Activated naive CD4-positive, alpha-beta T cell treated with anti-CD3 and anti-CD28 coated beads, Interleukin-2, amount 50 U/mL, for 72 hours (primary cell): ENCODE results near the gene CDH1. TPM values are rescaled to one million over a fixed set of nuclear protein-coding genes. Genes with fewer than 3 reads are reported as not detected.

Source experiments
- ATAC-seq, 2 donors: fragments of 150-1000 bp; cut with Tn5 transposase; 2 replicates each; pipeline ENCODE4 v1.10.0; 2021; ENCODE audit warnings: mild to moderate bottlenecking in 2 of 2, moderate library complexity in 2 of 2
- DNase-seq, 2 donors: peaks; one replicate each; pipeline ENCODE4 v3.0.0; 2021 to 2022; ENCODE audit warnings: low spot score in 2 of 2
- H3K27ac Mint-ChIP-seq, 2 donors: one replicate each; pipeline ENCODE4 v1.8.0; 2022; ENCODE audit warnings: mild to moderate bottlenecking in 2 of 2, mixed read lengths in 2 of 2
- H3K36me3 Mint-ChIP-seq, 2 donors: one replicate each; pipeline ENCODE4 v1.8.0; 2022; ENCODE audit warnings: mixed read lengths in 2 of 2
- H3K9me3 Mint-ChIP-seq, 2 donors: one replicate each; pipeline ENCODE4 v1.8.0; 2022; ENCODE audit warnings: mixed read lengths in 2 of 2
- total RNA-seq, 2 donors: library from RNA; stranded (reverse); gene quantifications; one replicate each; pipeline ENCODE4 v1.2.3, GENCODE V29; 2022

The CDH1 gene
- total RNA-seq, 2 donors from 2014 or later: 1.1 to 14.9 TPM

GRCh38 chr16:68746951-68747350, 9.9 kb downstream of the CDH1 start:
- Mint-ChIP-seq H3K27ac (no peak overlapping the region), H3K36me3 (peaks cover 0 to 6% of the 10 kb centered on the region in 2 donors), H3K9me3 (peaks cover 0 to 5% of the 10 kb centered on the region in 2 donors)
- DNase-seq (no peak), ATAC-seq (no peak)

GRCh38 chr16:68749432-68749831, 12.3 kb downstream of the CDH1 start:
- Mint-ChIP-seq H3K36me3 (peaks cover 0 to 12% of the 10 kb centered on the region in 2 donors), H3K27ac (no peak overlapping the region), H3K9me3 (peaks cover 0 to 5% of the 10 kb centered on the region in 2 donors)
- no peak for DNase-seq
- no peak for ATAC-seq

GRCh38 chr16:68750193-68750695, 13.2 kb downstream of the CDH1 start:
- H3K9me3 Mint-ChIP-seq: peaks cover 0 to 5% of the 10 kb centered on the region in 2 donors
- no peak for DNase-seq
- H3K27ac Mint-ChIP-seq: no peak overlapping the region
- no peak for ATAC-seq
- peaks cover 0 to 12% of the 10 kb centered on the region in 2 donors for H3K36me3 Mint-ChIP-seq

- DNase-seq (no peak), ATAC-seq (no peak)
- Mint-ChIP-seq H3K36me3 (peaks cover 0 to 12% of the 10 kb centered on the region in 2 donors), H3K27ac (peak overlapping the region in 1 of 2 donors; percentile 18), H3K9me3 (peaks cover 0 to 5% of the 10 kb centered on the region in 2 donors)
These were observed 14.1 kb downstream of the CDH1 start for GRCh38 chr16:68751160-68751559.

GRCh38 chr16:68752602-68753001, 15.5 kb downstream of the CDH1 start:
- peak; percentile 63 for DNase-seq
- Mint-ChIP-seq H3K9me3 (peaks cover 0 to 5% of the 10 kb centered on the region in 2 donors), H3K36me3 (peaks cover 0 to 12% of the 10 kb centered on the region in 2 donors), H3K27ac (peak overlapping the region; percentile 82 to 93)
- ATAC-seq: peak; percentile 57

- peaks cover 0 to 12% of the 10 kb centered on the region in 2 donors for H3K36me3 Mint-ChIP-seq
- ATAC-seq (no peak), DNase-seq (no peak)
- H3K9me3 Mint-ChIP-seq: peaks cover 0 to 5% of the 10 kb centered on the region in 2 donors
- peak overlapping the region; percentile 7 to 11 for H3K27ac Mint-ChIP-seq
These were observed 17.1 kb downstream of the CDH1 start for GRCh38 chr16:68754084-68754792.

GRCh38 chr16:68756239-68756915, 19.3 kb downstream of the CDH1 start:
- peak; percentile 81 to 83 for DNase-seq
- ATAC-seq: peak; percentile 81 to 83
- H3K36me3 Mint-ChIP-seq: peaks cover 0 to 6% of the 10 kb centered on the region in 2 donors
- no peaks in the 10 kb centered on the region for H3K9me3 Mint-ChIP-seq
- H3K27ac Mint-ChIP-seq: peak overlapping the region; percentile 100

GRCh38 chr16:68757625-68757935, 20.5 kb downstream of the CDH1 start:
- no peaks in the 10 kb centered on the region for H3K9me3 Mint-ChIP-seq
- H3K27ac Mint-ChIP-seq: peak overlapping the region; percentile 100
- ATAC-seq: no peak
- DNase-seq: no peak
- H3K36me3 Mint-ChIP-seq: peaks cover 0 to under 1% of the 10 kb centered on the region in 2 donors

- DNase-seq (no peak), ATAC-seq (no peak)
- Mint-ChIP-seq H3K9me3 (no peaks in the 10 kb centered on the region), H3K36me3 (no peaks in the 10 kb centered on the region), H3K27ac (peak overlapping the region in 1 of 2 donors; percentile 68)
These were observed 22.0 kb downstream of the CDH1 start for GRCh38 chr16:68759062-68759461.

- ATAC-seq (peak; percentile 42 to 71), DNase-seq (peak; percentile 59 to 77)
- Mint-ChIP-seq H3K27ac (peak overlapping the region; percentile 73 to 84), H3K9me3 (no peaks in the 10 kb centered on the region), H3K36me3 (no peaks in the 10 kb centered on the region)
These were observed 23.7 kb downstream of the CDH1 start for GRCh38 chr16:68760671-68761275.

GRCh38 chr16:68762996-68763756, 26.1 kb downstream of the CDH1 start:
- DNase-seq: no peak
- H3K27ac Mint-ChIP-seq: peak overlapping the region; percentile 36 to 72
- ATAC-seq: no peak
- no peaks in the 10 kb centered on the region for H3K9me3 Mint-ChIP-seq
- no peaks in the 10 kb centered on the region for H3K36me3 Mint-ChIP-seq

GRCh38 chr16:68764862-68765261, 27.8 kb downstream of the CDH1 start:
- DNase-seq (no peak), ATAC-seq (peak in 1 of 2 donors; percentile 29)

GRCh38 chr16:68767581-68767980, 30.5 kb downstream of the CDH1 start:
- DNase-seq (no peak), ATAC-seq (no peak)
- peaks cover 0 to 5% of the 10 kb centered on the region in 2 donors for H3K36me3 Mint-ChIP-seq
- no peaks in the 10 kb centered on the region for H3K9me3 Mint-ChIP-seq
- no peak overlapping the region for H3K27ac Mint-ChIP-seq

More at GRCh38 chr16:68764862-68765261, 27.8 kb downstream of the CDH1 start:
- H3K36me3 Mint-ChIP-seq: peaks cover 0 to under 1% of the 10 kb centered on the region in 2 donors
- H3K9me3 Mint-ChIP-seq: no peaks in the 10 kb centered on the region
- peak overlapping the region in 1 of 2 donors; percentile 72 for H3K27ac Mint-ChIP-seq

- DNase-seq (no peak), ATAC-seq (no peak)
- Mint-ChIP-seq H3K9me3 (no peaks in the 10 kb centered on the region), H3K27ac (no peak overlapping the region), H3K36me3 (peaks cover 0 to 5% of the 10 kb centered on the region in 2 donors)
These were observed 31.1 kb downstream of the CDH1 start for GRCh38 chr16:68768175-68768574.

GRCh38 chr16:68768771-68769170, 31.7 kb downstream of the CDH1 start:
- ATAC-seq (no peak), DNase-seq (no peak)
- H3K36me3 Mint-ChIP-seq: peaks cover 0 to 5% of the 10 kb centered on the region in 2 donors
- no peak overlapping the region for H3K27ac Mint-ChIP-seq
- no peaks in the 10 kb centered on the region for H3K9me3 Mint-ChIP-seq

GRCh38 chr16:68770671-68771070, 33.6 kb downstream of the CDH1 start:
- ATAC-seq (no peak), DNase-seq (no peak)
- no peak overlapping the region for H3K27ac Mint-ChIP-seq
- peaks cover 0 to 5% of the 10 kb centered on the region in 2 donors for H3K36me3 Mint-ChIP-seq
- no peaks in the 10 kb centered on the region for H3K9me3 Mint-ChIP-seq
